NCI-H146 treated with DMSO at 0.1 percent for 48 hours (cell line): ENCODE results near the gene FAM118A.
"Not testable (repeated sequence)": the region's sequence is repeated elsewhere in the genome, so short reads cannot be mapped to it uniquely, and the experiment has no call there.

ENCODE experiments used
- DNase-seq: peaks from one replicate; lab custom pipeline; 2025; ENCODE audit not compliant: unreplicated experiment; lab: John Stamatoyannopoulos, UW

The FAM118A gene

DNA sequence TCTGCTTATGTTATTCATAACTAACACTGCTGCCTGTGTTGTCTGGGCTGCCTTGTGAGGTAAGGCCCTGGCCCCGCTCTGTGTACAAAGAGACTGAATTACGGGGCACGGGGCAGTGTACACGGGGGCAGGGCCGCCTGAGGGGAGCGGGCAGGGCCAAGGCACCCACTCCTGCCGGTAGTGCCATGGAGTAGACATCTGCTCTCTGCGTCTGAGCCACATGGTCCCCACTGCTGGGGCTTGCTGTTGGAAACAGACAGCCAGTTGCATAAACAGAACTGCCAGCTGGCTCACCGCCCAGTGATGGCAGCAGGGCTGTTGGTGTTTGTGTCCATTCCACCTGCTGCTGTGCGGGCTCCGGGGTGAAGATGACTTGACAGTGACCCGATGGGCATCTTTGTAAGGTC lies 19.8 kb downstream of the FAM118A start:
- DNase-seq: no peak

DNA sequence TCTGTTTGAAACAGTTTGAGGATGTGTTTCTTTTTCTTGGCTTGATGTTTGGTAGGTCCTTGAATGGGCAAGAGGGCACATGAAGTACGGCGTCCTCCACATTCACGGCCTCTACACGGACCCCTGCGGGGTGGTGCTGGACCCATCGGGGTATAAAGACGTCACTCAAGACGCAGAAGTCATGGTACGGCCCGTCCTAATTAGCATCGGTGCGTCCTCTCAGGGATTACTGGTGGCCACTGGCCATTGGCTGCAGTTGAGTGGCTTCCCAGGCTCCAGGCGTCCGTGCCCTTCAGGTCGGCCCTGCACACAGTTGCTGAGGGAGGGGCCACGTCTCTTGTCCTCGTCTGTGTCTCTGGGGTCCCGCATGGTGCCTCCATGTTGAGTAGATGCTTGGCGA lies 20.8 kb downstream of the FAM118A start:
- DNase-seq: no peak

DNA sequence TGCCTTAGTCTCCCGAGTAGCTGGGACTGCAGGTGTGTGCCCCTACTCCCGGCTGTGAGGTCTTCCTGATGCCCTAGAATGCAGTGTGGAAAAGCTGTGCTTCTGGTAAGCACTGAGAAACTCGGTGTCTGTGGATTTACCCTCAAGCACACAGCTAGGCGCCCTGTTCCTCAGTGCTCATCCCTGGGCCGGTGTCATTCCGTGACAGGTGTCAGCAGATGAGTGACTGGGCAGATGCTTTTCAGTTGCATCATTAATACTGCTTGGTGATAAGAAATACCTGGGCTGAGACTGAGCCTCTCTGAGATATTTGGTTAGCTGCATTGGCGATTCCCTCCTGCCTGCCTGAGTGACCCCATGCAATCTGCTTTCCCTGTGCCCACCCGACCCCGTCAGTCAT lies 21.8 kb downstream of the FAM118A start:
- DNase-seq: no peak

DNA sequence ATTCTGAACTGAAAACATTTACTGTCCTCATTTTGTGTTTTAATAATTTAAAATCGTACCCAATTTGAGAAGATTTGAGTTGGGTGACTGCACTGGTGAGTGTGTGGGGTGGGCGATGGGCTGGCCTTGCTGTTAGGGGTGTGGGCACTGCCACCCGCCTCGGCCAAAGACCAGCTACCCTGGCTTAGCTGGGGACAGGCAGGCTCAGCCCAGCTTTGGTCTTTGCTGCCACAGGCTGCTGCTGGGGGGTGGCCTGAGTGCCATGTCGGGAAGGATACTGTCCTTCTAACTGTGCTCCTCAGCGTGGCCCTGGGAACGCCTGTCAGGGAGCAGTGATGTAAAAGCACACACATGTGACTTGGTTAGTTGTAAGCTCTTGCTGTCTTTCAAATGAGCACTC lies 22.3 kb downstream of the FAM118A start:
- DNase-seq: no peak

DNA sequence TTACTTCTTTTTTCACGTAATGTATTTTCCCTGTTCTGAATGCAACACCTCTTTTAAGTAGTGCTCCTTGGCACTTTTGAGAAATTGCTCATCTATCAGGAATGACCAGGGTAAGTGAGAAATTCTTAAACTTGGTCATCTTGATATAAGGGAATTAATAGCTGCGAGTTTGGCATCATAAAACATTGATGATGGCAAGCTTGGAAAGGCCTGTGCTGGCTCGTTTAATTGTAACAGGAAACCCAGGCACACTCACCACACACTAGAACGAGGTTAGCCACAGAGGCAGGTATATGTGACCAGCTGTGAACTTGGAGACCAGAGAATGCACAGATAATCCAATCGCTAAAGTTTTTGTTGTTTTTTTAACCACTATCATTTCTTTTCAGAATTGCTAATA lies 24.3 kb downstream of the FAM118A start:
- no peak for DNase-seq

DNA sequence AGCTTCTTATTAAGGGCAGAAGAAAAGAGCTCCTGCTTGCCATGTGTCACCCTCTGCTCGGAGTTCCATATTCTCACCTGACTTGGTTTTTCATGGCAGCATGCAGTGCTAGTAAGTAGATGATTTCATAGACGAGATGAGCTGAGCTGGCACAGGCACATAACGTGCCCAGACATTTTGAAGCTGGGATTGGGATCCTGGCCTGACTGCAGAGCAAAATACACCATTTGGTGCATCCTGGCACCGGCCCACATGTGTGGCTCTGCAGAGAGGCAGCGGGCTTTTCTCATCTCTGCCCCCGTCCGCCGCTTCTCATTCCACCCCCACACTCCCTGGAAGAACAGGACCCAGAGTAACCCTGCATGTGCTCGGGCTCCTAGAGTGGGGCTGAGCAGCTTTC lies 24.8 kb downstream of the FAM118A start:
- DNase-seq: no peak

DNA sequence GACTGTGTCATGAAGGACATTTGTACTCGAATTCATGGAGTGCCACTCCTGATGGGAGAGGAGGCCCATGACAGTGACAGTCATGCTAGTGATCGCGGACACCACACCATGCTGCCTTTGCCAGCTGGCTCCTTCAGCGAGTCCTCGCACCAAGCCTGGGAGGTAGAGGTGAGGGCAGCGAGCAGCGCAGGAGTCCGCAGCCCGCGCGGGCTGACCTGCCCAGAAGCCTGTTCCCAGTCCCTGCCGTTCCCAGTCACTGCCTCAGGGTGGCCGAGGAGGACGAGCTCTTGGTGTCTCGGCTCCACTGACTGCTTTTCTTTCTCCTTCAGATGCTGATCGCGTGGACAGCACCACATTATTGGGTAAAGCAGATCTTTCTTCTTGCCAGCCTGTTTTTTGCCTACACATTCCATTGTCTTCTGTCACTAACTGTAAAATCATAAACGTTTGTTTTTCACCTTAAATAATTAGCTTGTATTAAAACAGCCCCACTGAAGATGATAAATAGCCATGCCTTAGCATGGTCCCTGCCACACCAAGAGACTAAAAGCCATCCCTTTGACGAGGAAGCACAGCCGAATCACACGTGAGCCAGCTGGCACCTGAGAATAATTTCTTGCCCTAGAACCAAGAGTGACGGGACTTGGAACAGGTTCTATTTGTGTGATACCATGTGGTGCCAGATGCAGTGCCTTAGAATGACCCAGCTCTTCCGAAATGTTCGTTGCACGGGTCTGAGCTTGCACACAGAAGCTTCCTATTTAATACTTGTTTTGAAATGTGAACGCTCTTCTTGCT lies 25.5 kb downstream of the FAM118A start:
- no peak for DNase-seq

DNA sequence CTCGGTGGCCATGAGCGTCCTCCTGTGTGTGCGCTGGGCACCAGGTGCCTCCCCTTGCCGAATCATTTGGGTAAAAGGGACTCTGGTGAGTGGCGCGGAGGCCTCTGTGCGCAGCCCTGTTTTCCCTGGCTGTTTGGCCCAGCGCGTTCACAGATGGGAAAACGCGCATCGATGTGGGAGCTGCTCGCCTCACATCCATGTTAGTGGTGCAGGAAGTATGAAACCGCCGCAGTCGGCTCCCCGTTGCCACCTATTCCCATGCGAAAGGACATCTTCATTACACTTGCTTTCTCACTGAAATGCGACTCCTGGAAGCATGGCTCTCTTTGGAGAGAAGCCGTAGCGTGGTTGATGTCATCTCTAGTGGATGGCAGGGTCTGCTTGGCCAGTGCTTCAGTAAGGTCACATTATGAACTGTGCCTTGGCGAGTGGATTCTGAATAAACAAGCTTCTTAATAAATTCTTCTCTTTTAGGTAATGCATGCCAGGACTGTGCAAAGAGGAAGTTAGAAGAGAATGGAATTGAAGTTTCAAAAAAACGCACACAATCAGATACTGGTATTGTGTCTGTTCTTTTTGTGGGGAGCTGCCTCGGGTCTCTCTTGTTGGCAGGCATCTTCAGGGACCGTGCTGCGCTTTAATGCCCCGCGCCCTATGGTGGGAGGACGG lies 26.3 kb downstream of the FAM118A start:
- DNase-seq: no peak

DNA sequence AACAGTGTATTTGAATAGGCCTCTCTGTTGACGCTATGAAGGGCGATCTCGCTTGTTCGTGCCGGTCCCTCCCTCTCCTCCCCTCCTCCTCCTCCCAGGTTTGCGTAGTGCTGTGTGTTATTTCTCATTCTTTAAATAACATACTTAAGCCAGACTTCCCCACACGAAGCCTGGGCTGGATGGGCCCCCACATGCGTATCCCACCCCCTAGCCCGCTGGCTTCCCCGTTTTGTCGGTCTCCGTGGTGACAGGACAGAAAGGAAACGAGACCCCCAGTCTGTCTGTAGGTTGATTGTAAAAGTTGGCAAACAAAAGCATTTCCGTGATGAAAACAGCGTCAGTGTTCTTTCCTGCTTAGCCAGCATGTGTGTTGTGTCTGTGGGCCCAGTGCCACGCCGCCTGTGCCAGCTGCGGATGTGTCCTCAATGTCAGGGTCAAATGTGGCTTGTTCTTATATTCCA lies 27.3 kb downstream of the FAM118A start:
- DNase-seq: no peak

DNA sequence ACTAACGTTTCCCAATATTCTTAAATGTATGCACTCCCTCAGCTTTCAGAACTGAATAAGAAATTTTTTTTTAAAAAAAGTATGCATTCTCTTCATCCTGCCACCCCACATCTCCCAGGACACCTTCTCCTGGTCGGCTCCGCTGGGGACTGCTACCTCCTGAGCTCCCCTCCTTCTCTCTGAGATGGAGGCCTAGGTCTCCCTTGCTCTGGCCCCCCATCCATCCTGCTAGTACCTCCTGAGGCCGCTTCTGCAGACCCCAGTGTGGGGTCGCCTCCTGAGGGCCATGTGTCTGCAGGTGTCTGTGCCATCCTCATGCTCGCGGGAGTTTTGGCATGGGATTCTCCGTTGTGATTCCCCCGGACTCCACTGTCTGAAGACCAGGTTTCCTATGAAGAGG lies 27.8 kb downstream of the FAM118A start:
- DNase-seq: no peak

DNA sequence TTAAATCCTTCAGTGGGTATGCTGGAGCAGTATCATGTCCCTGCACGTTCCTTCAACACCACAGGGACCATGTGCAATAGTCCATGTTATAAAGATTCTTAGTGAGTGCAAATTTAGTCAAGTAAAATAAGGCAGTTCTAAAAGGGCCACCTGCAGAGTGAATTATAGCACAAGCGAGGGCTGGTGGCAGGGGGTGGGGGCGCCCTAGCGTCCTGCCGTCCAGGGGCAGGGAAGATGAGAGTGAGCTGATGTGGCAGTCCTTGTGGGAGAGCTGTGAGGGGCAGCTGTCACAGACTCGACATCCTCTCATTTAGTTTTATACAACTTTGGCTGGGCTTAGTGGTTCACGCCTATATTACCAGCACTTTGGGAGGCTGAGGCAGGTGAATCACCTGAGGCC lies 29.1 kb downstream of the FAM118A start:
- no peak for DNase-seq

DNA sequence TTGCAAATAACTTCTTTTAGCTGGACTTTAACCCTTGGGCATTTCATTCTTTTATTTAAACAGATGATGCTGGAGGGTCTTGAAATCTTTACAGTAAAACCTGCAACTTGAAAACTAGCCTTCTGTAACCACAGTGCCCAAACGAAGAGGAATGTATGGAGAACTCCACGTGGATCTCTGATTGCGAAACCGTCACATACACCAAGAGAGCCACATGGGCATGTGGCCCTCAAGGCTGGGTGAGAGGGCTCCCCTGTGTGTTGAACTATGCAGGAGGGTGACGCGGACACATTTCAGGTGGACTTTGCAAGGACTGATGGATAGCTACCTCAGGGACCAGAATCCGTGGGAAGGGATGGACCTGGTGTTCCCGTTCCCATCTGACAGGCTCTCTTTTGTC lies 30.6 kb downstream of the FAM118A start:
- DNase-seq: no peak

DNA sequence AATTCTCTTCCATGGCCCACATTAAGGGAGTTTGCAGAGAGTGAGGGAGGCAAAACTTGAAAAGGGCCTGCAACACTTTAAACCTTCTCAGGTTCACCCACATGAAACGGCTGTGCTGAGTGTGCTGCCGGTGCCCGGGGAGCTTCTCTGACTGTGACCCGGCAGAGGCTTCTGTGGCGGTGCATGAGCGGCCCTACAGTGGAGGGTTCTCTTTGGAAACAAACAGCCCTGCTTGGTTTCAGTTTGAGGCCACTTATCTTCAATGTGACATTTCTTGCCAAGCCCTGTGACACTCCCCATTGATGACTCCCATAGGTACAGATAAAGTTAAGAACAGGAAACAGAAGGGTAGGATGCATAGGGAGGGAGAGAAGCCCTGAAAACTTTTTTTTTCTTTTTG lies 31.8 kb downstream of the FAM118A start:
- DNase-seq: no peak

DNA sequence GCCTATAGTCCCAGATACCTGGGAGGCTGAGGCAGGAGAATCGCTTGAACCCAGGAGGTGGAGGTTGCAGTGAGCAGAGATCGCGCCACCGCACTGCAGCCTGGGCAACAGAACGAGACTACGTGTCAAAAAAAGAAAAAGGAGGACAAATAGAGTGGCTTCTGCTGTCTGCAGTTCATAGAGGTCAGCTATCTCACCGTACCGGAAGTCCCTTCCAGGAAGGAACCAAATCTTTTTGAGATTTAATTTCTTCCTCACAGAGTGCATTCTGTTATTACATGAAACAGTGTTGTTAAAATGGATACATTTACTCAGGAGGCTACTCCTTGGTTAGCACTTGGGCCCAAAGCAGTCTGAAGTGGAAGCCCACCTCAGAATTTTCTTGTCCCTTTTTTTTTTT lies 33.4 kb downstream of the FAM118A start:
- DNase-seq: no peak

DNA sequence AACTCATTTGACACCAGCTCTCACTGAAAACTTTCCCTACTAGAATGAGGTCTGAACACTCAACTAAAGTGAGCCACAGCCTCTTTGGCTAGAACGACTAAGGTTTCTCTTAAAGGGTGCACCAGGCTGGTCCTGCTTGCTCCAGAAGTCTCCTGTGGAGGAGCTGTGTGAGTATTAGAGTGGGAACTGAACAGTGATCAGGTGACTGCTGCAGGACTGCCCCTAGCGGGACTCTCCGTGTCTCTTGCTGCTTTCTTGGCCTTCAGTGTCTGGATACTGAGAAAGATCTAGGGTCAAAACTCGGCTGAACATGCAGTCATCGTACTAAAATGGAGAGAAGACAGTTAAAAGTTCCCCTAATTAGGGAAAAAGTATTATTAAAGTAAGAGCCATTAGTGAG lies 34.6 kb downstream of the FAM118A start:
- DNase-seq: no peak

DNA sequence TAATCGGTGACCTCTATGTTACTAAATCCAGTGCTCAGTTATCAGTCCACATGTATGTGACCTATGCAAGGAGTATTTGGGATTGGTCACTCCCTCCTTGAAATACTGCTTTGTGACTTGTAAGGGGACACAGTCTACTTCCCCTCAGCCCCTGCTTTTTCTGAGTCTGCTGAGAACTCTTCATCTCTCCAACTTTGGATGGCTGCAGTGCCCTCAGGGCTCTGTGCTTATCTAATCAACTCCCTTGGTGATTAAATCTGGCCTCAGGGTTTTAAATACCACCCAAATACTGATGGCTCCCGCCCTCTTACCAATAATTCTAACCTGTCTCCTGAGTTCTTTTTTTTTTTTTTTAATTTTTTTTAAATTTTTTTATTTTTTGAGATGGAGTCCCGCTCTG lies 40.2 kb downstream of the FAM118A start:
- no peak for DNase-seq

DNA sequence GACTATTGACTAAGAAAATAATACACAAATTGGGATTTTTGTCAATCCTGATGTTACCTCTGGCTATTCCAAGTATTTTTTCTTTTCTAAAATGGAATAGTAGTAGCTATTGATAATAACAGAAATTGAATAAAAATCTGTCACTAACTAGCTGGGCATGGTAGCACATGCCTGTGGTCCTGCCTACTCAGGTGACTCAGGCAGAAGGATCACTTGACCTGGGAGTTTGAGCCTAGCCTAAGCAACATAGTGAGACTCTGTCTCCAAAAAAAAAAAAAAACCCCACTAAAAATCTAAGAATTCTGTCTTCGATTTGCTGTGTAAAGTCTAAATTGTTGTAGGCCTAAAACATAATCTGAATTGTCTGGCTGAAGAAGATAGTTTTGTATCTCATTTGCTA lies 42.2 kb downstream of the FAM118A start:
- no peak for DNase-seq

DNA sequence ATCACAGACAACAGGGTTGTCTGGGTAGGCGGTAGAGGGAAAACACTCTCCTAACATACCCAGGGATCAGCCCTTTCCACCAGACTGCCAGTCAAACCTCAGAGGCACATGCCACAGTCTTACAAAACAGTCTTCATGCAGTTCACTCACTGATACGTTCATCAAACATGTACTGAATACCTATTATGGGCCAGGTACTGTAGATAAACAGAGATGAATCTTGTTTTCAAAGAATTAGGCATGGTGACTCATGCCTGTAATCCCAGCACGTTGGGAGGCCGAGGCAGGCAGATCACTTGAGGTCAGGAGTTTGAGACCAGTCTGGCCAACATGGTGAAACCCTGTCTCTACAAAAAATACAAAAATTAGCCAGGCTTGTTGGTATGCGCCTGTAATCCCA lies 43.0 kb downstream of the FAM118A start:
- DNase-seq: not testable (repeated sequence)

DNA sequence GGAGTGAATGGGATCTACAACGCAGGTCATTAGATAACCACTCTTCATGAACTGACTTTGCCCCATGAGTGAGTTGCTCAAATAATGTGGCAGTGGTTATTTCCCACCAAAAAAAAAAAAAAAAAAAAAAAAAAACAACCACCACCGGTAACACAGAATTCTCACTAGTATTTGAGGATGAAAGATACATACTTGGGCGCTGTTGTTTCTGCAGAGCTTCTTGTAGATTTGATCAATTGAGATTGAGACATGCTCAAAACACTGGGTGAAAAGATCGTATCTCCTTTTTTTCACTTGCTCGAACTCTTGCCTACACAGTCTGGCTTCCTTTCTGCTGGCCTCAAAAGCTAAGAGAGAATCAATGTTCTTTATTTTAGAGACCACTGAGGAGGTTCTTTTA lies 44.1 kb downstream of the FAM118A start:
- DNase-seq: no peak

DNA sequence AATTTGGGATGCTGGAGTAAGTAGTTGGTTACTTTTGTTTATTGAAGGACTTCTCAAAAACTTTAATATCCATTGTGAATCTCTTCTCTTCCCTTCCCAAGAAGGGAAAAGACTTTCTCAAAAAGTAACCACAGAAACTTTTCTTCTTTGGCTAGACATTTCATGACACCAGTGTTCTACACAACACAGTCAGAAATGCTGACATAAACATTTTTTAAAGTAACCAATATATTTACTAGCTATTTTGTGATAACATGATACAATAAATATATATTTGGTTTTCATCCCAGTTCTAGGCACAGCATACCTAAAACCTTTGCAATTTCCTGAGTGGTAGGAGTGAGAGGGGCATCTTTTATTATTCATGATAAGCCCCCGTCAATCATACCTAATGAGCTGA lies 47.8 kb downstream of the FAM118A start:
- no peak for DNase-seq

DNA sequence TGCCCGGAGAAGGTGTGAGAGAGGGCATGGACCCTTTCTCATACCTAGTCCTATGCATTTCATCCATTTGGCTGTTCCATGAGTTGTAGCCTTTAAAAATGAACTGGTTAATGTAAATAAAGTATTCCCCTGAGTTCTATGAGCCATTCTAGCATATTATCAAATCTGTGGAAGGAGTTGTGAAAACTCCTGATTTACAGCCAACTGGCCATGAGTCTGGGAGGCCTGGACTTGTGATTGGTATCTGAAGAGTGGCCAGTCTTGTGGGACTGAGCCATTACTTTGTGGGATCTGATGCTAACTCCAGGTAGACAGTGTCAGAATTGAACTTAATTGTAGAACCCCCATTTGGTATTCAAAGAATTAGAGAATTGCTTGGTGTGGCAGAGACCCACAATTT lies 48.4 kb downstream of the FAM118A start:
- DNase-seq: no peak

DNA sequence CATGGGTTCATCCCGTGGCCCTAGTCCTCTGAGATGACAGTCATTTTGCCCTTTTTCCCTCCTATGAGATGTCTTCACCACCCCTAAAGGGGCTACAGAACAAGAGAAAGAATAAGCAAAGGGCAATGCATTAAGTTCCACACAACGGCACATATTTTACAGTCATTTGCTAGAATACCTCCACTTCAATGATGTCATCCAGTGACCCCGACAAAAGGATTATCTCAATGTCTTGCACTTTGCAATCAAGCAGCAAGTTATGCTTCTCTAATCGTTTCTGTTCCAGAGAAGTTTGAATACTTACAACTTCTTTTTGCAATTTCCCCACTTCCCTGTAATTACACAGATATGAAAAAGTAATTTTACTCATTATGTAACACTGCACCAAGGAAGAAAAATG lies 49.9 kb downstream of the FAM118A start:
- no peak for DNase-seq

DNA sequence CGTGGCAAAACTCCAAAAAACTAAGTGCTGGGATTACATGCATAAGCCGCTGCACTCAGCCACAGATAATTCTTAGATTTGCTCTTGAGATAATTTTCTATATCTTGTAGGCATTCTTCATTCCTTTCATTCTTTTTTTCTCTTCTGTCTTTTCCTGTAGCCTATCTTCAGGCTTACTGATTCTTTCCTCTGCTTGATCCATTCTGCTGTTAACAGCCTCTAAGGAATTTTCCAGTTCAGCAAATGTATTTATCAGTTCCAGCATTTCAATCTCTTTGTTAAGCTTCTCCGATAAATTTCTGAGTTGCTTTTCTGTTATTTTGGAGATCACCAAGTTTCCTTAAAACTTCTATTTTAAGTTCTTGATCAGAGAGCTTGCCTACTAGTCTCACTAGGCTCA lies 57.0 kb downstream of the FAM118A start:
- DNase-seq: no peak
